ENCODE results near the gene TBC1D24.

The TBC1D24 gene

DNA sequence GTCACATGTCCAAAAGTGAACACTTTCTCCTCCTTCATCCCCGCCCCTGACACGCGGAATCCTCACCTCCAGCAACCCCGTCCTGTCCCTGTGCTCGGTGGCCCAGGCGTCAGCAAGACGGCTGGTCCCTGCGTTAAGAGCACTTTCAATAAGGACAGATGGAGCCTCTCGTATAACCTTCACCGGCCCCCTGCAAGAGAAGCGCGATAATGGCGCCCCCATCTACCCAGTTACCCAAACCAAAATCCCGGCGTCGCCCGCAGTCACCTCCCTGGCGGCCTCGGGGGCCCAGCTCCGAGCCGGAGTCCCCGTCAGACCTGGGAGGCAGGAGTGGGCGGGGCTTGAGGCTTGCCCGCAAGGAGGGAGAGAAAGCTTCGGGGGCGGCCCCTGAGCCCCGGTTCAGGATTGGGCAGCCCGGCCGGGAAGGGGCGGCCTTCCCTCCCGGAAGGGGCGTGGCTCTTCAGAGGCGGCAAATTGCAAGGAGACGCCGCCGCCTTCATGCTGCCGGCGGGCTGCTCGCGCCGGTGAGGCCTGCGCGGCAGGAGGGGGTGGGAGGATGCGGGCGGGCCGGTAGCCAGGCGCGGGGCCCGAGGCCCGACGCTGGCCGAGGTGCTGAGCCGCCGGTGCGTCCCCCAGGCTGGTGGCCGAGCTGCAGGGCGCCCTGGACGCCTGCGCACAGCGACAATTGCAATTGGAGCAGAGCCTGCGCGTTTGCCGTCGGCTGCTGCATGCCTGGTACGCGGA lies 15.1 kb upstream of the TBC1D24 start, which contains the start of gene TEDC2:
Gene TEDC2, plus strand, starts transcription at position 463 of the 744 bp plus-strand sequence. Its CDS starts 36 bp downstream, at position 499.
- Mint-ChIP-seq H3K4me1 (peaks cover 11% of the 10 kb centered on the region), H3K36me3 (peaks cover 13% of the 10 kb centered on the region), H3K4me3 (peak within 1 kb of the TSS; percentile 82), H3K27me3 (no peaks in the 10 kb centered on the region), H3K9me3 (no peaks in the 10 kb centered on the region), H3K27ac (peak within 1 kb of the TSS; percentile 46)
- peak; percentile 96 for ATAC-seq

GRCh38 chr16:2460391-2460713 lies 14.6 kb upstream of the TBC1D24 start:
- Mint-ChIP-seq H3K4me1 (peaks cover 11% of the 10 kb centered on the region), H3K9me3 (no peaks in the 10 kb centered on the region), H3K27ac (no peak overlapping the region), H3K36me3 (peaks cover 10% of the 10 kb centered on the region), H3K27me3 (no peaks in the 10 kb centered on the region), H3K4me3 (peak overlapping the region; percentile 29)
- no peak for ATAC-seq

DNA sequence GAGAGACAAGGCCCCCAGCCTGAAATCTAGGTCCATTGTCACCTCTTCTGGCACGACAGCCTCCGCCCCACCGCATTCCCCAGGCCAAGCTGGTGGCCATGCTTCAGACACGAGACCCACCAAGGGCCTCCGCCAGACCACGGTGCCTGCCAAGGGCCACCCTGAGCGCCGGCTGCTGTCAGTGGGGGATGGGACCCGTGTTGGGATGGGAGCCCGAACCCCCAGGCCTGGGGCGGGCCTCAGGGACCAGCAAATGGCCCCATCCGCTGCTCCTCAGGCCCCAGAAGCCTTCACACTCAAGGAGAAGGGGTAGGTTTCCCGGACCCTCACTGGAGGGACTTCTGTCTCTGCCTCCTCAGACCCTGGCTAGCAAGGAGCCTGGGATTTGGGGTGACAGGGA lies 14.0 kb upstream of the TBC1D24 start:
- no peaks in the 10 kb centered on the region for H3K9me3 Mint-ChIP-seq
- no peak overlapping the region for H3K27ac Mint-ChIP-seq
- no peaks in the 10 kb centered on the region for H3K27me3 Mint-ChIP-seq
- H3K36me3 Mint-ChIP-seq = peaks cover 6% of the 10 kb centered on the region
- peaks cover 11% of the 10 kb centered on the region for H3K4me1 Mint-ChIP-seq
- H3K4me3 Mint-ChIP-seq = peak overlapping the region; percentile 29
- ATAC-seq = no peak

GRCh38 chr16:2462031-2462866 lies 12.7 kb upstream of the TBC1D24 start:
- H3K36me3 Mint-ChIP-seq = no peaks in the 10 kb centered on the region
- H3K9me3 Mint-ChIP-seq = no peaks in the 10 kb centered on the region
- ATAC-seq = no peak

GRCh38 chr16:2464333-2464732 lies 10.6 kb upstream of the TBC1D24 start:
- H3K9me3 Mint-ChIP-seq = no peaks in the 10 kb centered on the region
- H3K27me3 Mint-ChIP-seq = peaks cover 10% of the 10 kb centered on the region
- no peaks in the 10 kb centered on the region for H3K36me3 Mint-ChIP-seq
- H3K4me3 Mint-ChIP-seq = no peak overlapping the region
- no peak overlapping the region for H3K27ac Mint-ChIP-seq
- ATAC-seq = no peak
- H3K4me1 Mint-ChIP-seq = peaks cover 25% of the 10 kb centered on the region

More at GRCh38 chr16:2462031-2462866, 12.7 kb upstream of the TBC1D24 start:
- Mint-ChIP-seq H3K27me3 (no peaks in the 10 kb centered on the region), H3K27ac (no peak overlapping the region), H3K4me3 (no peak overlapping the region), H3K4me1 (peaks cover 14% of the 10 kb centered on the region)

DNA sequence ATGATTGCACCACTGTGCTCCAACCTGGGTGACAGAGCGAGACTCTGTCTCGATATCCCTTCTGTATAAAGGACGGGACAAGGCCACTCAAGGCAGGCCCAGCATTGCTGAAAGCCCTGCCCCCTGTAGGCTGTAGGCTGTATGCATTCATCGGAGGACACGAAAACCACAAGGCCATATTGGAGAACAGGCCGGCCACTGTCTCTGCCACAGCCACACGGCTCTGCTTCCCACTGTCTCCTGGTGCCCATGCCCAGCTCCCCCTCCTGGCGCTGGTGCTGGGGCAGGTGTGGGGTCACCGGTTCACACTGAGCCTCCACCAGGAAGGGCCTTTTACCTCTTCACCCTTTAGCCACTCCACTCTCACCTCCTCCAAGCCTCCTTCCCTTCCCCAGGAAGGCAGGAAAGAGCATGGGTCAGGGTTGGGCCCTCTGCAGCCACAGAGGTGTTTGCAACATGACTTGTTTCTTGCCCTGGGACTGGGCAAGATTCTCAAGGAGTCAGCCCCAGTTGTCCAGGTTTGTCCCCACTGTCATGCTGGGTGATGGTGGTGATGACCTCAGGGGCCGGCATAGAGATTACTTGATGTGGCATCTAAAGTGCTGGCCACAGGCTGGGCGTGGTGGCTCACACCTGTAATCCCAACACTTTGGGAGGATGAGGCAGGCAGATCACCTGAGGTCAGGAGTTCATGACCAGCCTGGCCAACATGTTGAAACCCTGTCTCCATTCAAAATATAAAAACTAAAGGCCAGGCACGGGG lies 9.1 kb upstream of the TBC1D24 start:
- Mint-ChIP-seq H3K9me3 (no peaks in the 10 kb centered on the region), H3K4me1 (peaks cover 33% of the 10 kb centered on the region), H3K27me3 (peaks cover 24% of the 10 kb centered on the region), H3K36me3 (no peaks in the 10 kb centered on the region), H3K27ac (no peak overlapping the region), H3K4me3 (no peak overlapping the region)
- no peak for ATAC-seq

DNA sequence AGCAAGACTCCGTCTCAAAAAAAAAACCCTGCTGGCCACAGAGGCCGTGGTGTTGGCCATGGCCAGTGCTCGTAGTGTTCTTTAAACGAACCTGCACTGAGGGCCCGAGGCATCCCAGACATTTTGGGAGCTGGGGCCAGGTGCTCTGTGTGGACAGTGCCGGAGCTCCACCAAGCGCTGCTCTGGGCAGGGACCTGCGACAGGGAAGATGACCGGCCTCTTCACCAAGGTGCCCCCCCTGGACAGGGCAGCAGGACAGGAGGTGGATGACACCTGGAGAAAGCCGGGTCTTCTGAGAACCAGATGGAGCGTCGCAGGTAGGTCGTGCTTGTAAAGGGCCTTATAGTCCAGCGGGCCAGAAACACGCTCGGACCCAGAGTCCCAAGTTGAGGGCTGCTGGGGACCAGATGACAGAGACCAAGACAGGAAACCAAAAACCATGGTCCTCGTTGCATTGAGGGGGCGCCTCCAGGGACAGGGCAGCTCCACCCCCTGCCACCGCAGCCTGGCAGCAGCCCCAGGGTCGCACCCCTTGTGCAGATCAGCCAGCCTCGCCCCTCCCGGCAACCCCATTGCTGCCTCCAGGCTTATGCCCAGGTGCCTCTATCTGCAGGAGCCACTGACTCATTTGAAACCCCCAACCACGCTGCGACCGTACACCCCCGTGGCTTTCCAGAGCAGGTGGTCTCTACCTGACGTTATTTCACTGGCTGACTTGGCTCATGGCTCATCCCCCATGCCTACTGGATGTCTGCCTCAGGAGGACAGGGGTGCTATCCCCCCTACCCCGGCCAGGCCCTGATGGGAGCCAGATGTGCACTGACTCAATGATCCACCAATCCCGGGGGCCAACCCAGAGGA lies 8.0 kb upstream of the TBC1D24 start:
- no peak for ATAC-seq
- Mint-ChIP-seq H3K4me3 (no peak overlapping the region), H3K36me3 (no peaks in the 10 kb centered on the region), H3K27ac (no peak overlapping the region), H3K4me1 (peaks cover 33% of the 10 kb centered on the region), H3K9me3 (no peaks in the 10 kb centered on the region), H3K27me3 (peaks cover 26% of the 10 kb centered on the region)

- Mint-ChIP-seq H3K27me3 (peaks cover 34% of the 10 kb centered on the region), H3K27ac (no peak overlapping the region), H3K4me1 (peaks cover 34% of the 10 kb centered on the region), H3K36me3 (no peaks in the 10 kb centered on the region), H3K4me3 (no peak overlapping the region), H3K9me3 (no peaks in the 10 kb centered on the region)
- ATAC-seq = no peak
These were observed 7.2 kb upstream of the TBC1D24 start for GRCh38 chr16:2467528-2468232.

GRCh38 chr16:2468233-2468724 lies 6.6 kb upstream of the TBC1D24 start:
- H3K27me3 Mint-ChIP-seq = peaks cover 40% of the 10 kb centered on the region
- peak overlapping the region; percentile 73 for H3K4me3 Mint-ChIP-seq
- no peaks in the 10 kb centered on the region for H3K36me3 Mint-ChIP-seq
- ATAC-seq = peak; percentile 14
- H3K9me3 Mint-ChIP-seq = no peaks in the 10 kb centered on the region
- H3K4me1 Mint-ChIP-seq = peaks cover 40% of the 10 kb centered on the region
- peak overlapping the region; percentile 19 for H3K27ac Mint-ChIP-seq

GRCh38 chr16:2468725-2469398 lies 6.1 kb upstream of the TBC1D24 start:
- ATAC-seq = peak; percentile 68
- H3K27me3 Mint-ChIP-seq = peaks cover 44% of the 10 kb centered on the region
- H3K27ac Mint-ChIP-seq = peak overlapping the region; percentile 19
- peak overlapping the region; percentile 73 for H3K4me3 Mint-ChIP-seq
- H3K36me3 Mint-ChIP-seq = no peaks in the 10 kb centered on the region
- H3K9me3 Mint-ChIP-seq = no peaks in the 10 kb centered on the region
- H3K4me1 Mint-ChIP-seq = peaks cover 42% of the 10 kb centered on the region

- no peaks in the 10 kb centered on the region for H3K36me3 Mint-ChIP-seq
- H3K27ac Mint-ChIP-seq = peak overlapping the region; percentile 19
- peaks cover 44% of the 10 kb centered on the region for H3K27me3 Mint-ChIP-seq
- peaks cover 42% of the 10 kb centered on the region for H3K4me1 Mint-ChIP-seq
- peak overlapping the region; percentile 64 for H3K4me3 Mint-ChIP-seq
- no peaks in the 10 kb centered on the region for H3K9me3 Mint-ChIP-seq
- ATAC-seq = no peak
These were observed 5.3 kb upstream of the TBC1D24 start for GRCh38 chr16:2469399-2470233.

DNA sequence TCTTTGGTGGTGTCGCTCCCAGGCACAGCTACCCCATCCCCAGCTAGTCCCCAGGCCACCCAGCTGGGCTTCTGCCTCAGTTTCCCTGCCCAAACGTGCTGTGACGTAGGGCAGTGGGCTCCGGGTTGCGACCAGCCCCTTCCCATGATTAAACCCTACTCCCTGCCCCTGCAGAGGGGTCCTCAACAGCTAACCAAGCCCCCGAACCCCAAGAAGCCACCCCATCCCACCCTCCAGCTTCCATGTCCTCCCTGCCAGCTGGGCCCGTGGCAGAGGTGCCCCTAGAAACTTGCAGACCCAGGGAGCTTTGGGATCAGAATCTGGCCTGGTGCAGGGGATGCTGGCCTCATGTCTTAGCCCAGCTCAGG lies 4.7 kb upstream of the TBC1D24 start:
- no peak overlapping the region for H3K4me3 Mint-ChIP-seq
- H3K4me1 Mint-ChIP-seq = peaks cover 42% of the 10 kb centered on the region
- H3K27ac Mint-ChIP-seq = no peak overlapping the region
- H3K36me3 Mint-ChIP-seq = no peaks in the 10 kb centered on the region
- peaks cover 44% of the 10 kb centered on the region for H3K27me3 Mint-ChIP-seq
- ATAC-seq = no peak
- H3K9me3 Mint-ChIP-seq = no peaks in the 10 kb centered on the region

GRCh38 chr16:2470603-2471015 lies 4.3 kb upstream of the TBC1D24 start:
- Mint-ChIP-seq H3K27me3 (peaks cover 44% of the 10 kb centered on the region), H3K4me3 (no peak overlapping the region)
- no peak for ATAC-seq

More at GRCh38 chr16:2470603-2471015, 4.3 kb upstream of the TBC1D24 start:
- H3K27ac Mint-ChIP-seq = no peak overlapping the region
- peaks cover 42% of the 10 kb centered on the region for H3K4me1 Mint-ChIP-seq
- no peaks in the 10 kb centered on the region for H3K9me3 Mint-ChIP-seq
- no peaks in the 10 kb centered on the region for H3K36me3 Mint-ChIP-seq

Measured in stimulated activated memory B cell treated with anti-CD40 and anti-IgM and Interleukin-4, amounts not matched to agents 10 μg/mL and 1 μg/mL and 100 μg/mL, for 72 hours (primary cell).